ENCODE measurements around the gene PDE2A.

Gene PDE2A

GRCh38 chr11:72591023-72591422 is 83.2 kb downstream of the PDE2A start:
- TF ChIP-seq CTCF (IDR thresholded peaks at IDR 0.05; ENCODE audit: low read depth, low read length), result no peak
- no peak for DNase-seq (ENCODE audit: low read depth, low spot score)
- in situ Hi-C loops (cut with HindIII; ENCODE audit: low sequenced_read_pairs), result no loop called here
- no peak overlapping the region for H3K4me3 ChIP-seq (ENCODE audit: low read depth, low read length)

GRCh38 chr11:72589802-72590761 is 84.1 kb downstream of the PDE2A start:
- in situ Hi-C loops (cut with HindIII; ENCODE audit: low sequenced_read_pairs), result no loop called here
- TF ChIP-seq CTCF (IDR thresholded peaks at IDR 0.05; ENCODE audit: low read depth, low read length), result peak; percentile 55
- peak; percentile 14 for DNase-seq (ENCODE audit: low read depth, low spot score)
- no peak overlapping the region for H3K4me3 ChIP-seq (ENCODE audit: low read depth, low read length)

- DNase-seq (ENCODE audit: low read depth, low spot score), result no peak
- no peak overlapping the region for H3K4me3 ChIP-seq (ENCODE audit: low read depth, low read length)
- TF ChIP-seq CTCF (IDR thresholded peaks at IDR 0.05; ENCODE audit: low read depth, low read length), result no peak
- in situ Hi-C loops (cut with HindIII; ENCODE audit: low sequenced_read_pairs), result no loop called here
Measured at GRCh38 chr11:72588421-72589410, 85.5 kb downstream of the PDE2A start.

- DNase-seq (ENCODE audit: low read depth, low spot score), result no peak
- in situ Hi-C loops (cut with HindIII; ENCODE audit: low sequenced_read_pairs), result no loop called here
- H3K4me3 ChIP-seq (ENCODE audit: low read depth, low read length), result no peak overlapping the region
Measured at GRCh38 chr11:72587696-72588095, 86.5 kb downstream of the PDE2A start.

GRCh38 chr11:72586321-72587090 is 87.7 kb downstream of the PDE2A start:
- in situ Hi-C loops (cut with HindIII; ENCODE audit: low sequenced_read_pairs), result no loop called here
- no peak for DNase-seq (ENCODE audit: low read depth, low spot score)
- H3K4me3 ChIP-seq (ENCODE audit: low read depth, low read length), result no peak overlapping the region
- no peak for TF ChIP-seq CTCF (IDR thresholded peaks at IDR 0.05; ENCODE audit: low read depth, low read length)

More at GRCh38 chr11:72587696-72588095, 86.5 kb downstream of the PDE2A start:
- TF ChIP-seq CTCF (IDR thresholded peaks at IDR 0.05; ENCODE audit: low read depth, low read length), result no peak

All from astrocyte of the spinal cord (primary cell).